CD4-positive, CD25-positive, alpha-beta regulatory T cell (primary cell): Measurements from ENCODE around the gene PDE4D. TPM values are rescaled to one million over a fixed set of nuclear protein-coding genes. Genes with fewer than 3 reads are reported as not detected.

Source experiments
- ATAC-seq, 2 donors: fragments of 150-1000 bp; cut with Tn5 transposase; one replicate each; pipeline ENCODE4 v1.10.0; 2021; ENCODE audit warnings: low read depth in 2 of 2, moderate number of reproducible peaks in 2 of 2, moderate library complexity in 1 of 2
- DNase-seq, 3 donors: peaks; one replicate each; pipeline versions ENCODE4 v3.0.0 to v3.0.0-alpha.2; 2012 to 2022; ENCODE audit warnings: mixed read lengths in 1 of 3
- H3K27ac ChIP-seq: one replicate; pipeline ENCODE4 v1.7.0; 2013; ENCODE audit warnings: mild to moderate bottlenecking, low read length; ENCODE audit not compliant: insufficient read depth, poor library complexity, severe bottlenecking
- H3K27me3 ChIP-seq: one replicate; pipeline ENCODE4 v1.7.0; 2013; ENCODE audit warnings: low read length; ENCODE audit not compliant: control insufficient read depth, insufficient read depth
- H3K36me3 ChIP-seq: one replicate; pipeline ENCODE4 v1.7.0; 2013; ENCODE audit warnings: mild to moderate bottlenecking, low read length, moderate library complexity; ENCODE audit not compliant: control insufficient read depth, insufficient read depth
- H3K4me1 ChIP-seq: 2 replicates; pipeline ENCODE4 v1.7.0; 2013; ENCODE audit warnings: mild to moderate bottlenecking, low read length; ENCODE audit not compliant: insufficient read depth, control insufficient read depth, poor library complexity, severe bottlenecking
- H3K4me3 ChIP-seq: one replicate; pipeline ENCODE4 v1.7.0; 2013; ENCODE audit warnings: low read depth, mild to moderate bottlenecking, low read length, moderate library complexity
- H3K9me3 ChIP-seq, 2 experiments: 1 replicate in 1 of 2; 2 replicates in 1 of 2; pipeline ENCODE4 v1.7.0; 2013; ENCODE audit warnings: low read length in 2 of 2, mild to moderate bottlenecking in 1 of 2, moderate library complexity in 1 of 2; ENCODE audit not compliant: control insufficient read depth in 2 of 2
- H3K27ac Mint-ChIP-seq, 3 donors: one replicate each; pipeline ENCODE4 v1.8.0; 2020 to 2022; ENCODE audit warnings: mild to moderate bottlenecking in 3 of 3, mixed read lengths in 3 of 3, moderate library complexity in 2 of 3
- H3K27me3 Mint-ChIP-seq: one replicate; pipeline ENCODE4 v1.8.0; 2022; ENCODE audit warnings: mild to moderate bottlenecking, mixed read lengths
- H3K36me3 Mint-ChIP-seq: one replicate; pipeline ENCODE4 v1.8.0; 2020; ENCODE audit warnings: mixed read lengths
- H3K4me1 Mint-ChIP-seq, 4 donors: one replicate each; pipeline ENCODE4 v1.8.0; 2020 to 2022; ENCODE audit warnings: mixed read lengths in 4 of 4, mild to moderate bottlenecking in 1 of 4
- H3K4me3 Mint-ChIP-seq, 4 donors: one replicate each; pipeline ENCODE4 v1.8.0; 2020 to 2022; ENCODE audit warnings: mild to moderate bottlenecking in 4 of 4, mixed read lengths in 4 of 4, moderate library complexity in 3 of 4
- H3K9me3 Mint-ChIP-seq, 7 donors: one replicate each; pipeline ENCODE4 v1.8.0; 2020 to 2022; ENCODE audit warnings: mixed read lengths in 7 of 7, mild to moderate bottlenecking in 3 of 7, moderate library complexity in 2 of 7
- polyA plus RNA-seq, 4 donors: library from polyadenylated mRNA; unstranded; fragments of 300-500 nt; fragmentation: Illumina TruSeq; gene quantifications; one replicate each; pipeline ENCODE4 v1.2.3, GENCODE V29; 2021
- total RNA-seq: library from RNA; stranded (reverse); gene quantifications from one replicate; pipeline ENCODE4 v1.2.3, GENCODE V29; 2022

PDE4D gene
- total and polyA plus RNA-seq, 5 donors from 2014 or later = 2.1 to 39.9 (median 4.8) TPM

DNA sequence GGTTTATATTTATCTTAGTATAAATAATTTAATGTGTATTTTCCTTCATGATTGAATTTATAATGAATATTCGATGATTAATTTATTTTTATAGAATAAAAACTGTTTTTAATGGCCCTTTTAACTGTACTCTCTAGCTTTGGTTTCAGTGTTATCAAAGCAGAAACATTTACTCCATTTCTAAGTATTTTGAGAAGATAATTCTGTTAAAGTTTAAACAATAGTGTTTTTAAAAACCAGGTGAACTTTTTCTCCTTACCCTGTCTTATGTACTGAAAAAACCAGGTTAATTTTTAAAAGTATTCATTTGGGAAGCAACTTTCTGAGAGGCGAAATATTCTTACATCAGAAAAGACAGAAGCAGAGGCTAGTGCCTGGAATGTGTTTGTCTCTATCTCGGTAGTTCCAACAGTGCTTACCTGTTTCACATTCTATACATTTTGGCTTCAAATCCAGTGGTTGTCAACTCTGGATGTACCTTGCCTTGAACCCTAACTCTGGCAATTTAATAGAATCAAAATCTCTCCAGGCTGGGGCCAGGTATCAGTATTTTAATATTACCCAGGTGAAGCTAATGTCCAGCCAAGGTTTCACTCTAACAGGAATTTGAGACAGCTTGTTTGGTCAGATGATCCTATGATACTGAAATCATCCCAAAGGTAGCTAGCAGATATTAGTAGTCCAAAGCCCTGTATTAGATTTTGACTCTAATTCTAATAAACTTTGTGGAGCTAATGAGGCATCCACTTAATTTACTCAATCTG, 434.4 kb downstream of the PDE4D start:
- no peak for ATAC-seq

DNA sequence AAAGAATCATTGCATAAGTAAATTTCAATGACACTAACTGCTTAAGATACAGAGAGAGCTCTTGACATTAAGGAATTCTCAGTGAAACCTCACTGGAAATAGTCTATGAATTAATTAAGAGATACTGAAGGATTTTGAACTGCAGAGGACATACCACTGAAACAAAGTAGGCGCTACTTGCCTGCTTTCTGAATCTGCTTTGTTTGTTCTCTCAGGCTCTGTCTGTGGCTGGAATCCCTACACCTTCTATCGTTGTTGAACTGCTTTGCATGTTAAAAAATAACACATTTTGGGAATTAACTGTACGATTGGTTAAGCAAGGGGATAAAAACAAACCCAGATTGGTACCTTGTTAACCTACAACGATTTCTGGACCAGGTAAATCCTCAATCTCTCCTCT, 435.2 kb downstream of the PDE4D start:
- Mint-ChIP-seq H3K9me3 (peaks cover 0 to 6% (median 4%) of the 10 kb centered on the region in 7 donors), H3K27ac (no peak overlapping the region), H3K4me1 (no peaks in the 10 kb centered on the region), H3K36me3 (no peaks in the 10 kb centered on the region), H3K27me3 (peaks cover 9% of the 10 kb centered on the region), H3K4me3 (no peak overlapping the region)
- Histone ChIP-seq H3K4me3 (no peak overlapping the region), H3K9me3 (no peaks in the 10 kb centered on the region), H3K4me1 (no peaks in the 10 kb centered on the region), H3K27me3 (no peaks in the 10 kb centered on the region), H3K36me3 (no peaks in the 10 kb centered on the region), H3K27ac (no peak overlapping the region)
- no peak for DNase-seq
- ATAC-seq = no peak

More for the DNA sequence above, 434.4 kb downstream of the PDE4D start:
- Mint-ChIP-seq H3K4me1 (no peaks in the 10 kb centered on the region), H3K4me3 (no peak overlapping the region), H3K9me3 (peaks cover 0 to 6% (median 4%) of the 10 kb centered on the region in 7 donors), H3K27me3 (peaks cover 9% of the 10 kb centered on the region), H3K36me3 (no peaks in the 10 kb centered on the region), H3K27ac (no peak overlapping the region)
- DNase-seq = no peak
- Histone ChIP-seq H3K9me3 (no peaks in the 10 kb centered on the region), H3K27ac (no peak overlapping the region), H3K4me3 (no peak overlapping the region), H3K27me3 (no peaks in the 10 kb centered on the region), H3K4me1 (no peaks in the 10 kb centered on the region), H3K36me3 (no peaks in the 10 kb centered on the region)

DNA sequence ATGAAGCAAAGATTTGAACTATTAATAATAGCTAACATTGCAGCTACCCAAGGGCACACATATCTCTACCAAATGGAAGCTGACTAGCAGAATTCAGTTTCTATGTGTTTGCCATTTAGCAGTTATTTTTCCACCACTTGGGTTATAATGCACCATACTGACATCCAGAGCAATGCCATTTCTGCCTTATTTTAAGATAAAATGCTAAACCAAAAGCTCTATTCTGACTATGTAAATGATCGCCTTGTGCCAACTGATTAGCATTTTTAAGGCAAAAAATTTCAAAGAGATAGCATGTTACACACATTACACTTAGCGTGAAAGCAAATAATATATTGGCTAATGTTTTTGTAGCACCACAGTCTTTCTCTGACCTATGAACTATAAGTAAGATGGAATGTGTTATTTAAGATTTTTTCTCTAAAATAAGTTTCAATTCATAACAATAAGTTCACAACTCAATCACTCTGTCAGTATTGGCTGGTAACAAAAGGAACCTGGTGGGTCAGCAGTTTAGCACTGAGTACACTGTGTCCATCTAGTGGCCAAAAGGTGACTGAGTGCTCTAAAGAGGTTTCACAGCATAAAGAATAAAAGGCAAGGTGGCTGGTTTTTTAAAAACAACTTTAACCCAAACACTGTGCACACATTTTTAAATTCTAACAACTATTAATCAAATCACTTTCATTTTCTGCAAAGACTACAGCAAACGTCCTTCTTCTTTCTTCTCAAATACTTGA, 443.5 kb downstream of the PDE4D start:
- Histone ChIP-seq H3K27ac (no peak overlapping the region), H3K4me3 (no peak overlapping the region), H3K36me3 (no peaks in the 10 kb centered on the region), H3K4me1 (no peaks in the 10 kb centered on the region), H3K27me3 (no peaks in the 10 kb centered on the region), H3K9me3 (no peaks in the 10 kb centered on the region)
- DNase-seq (no peak), ATAC-seq (no peak)
- H3K36me3 Mint-ChIP-seq = no peaks in the 10 kb centered on the region
- H3K27ac Mint-ChIP-seq = no peak overlapping the region
- no peaks in the 10 kb centered on the region for H3K27me3 Mint-ChIP-seq
- no peaks in the 10 kb centered on the region for H3K4me1 Mint-ChIP-seq
- no peak overlapping the region for H3K4me3 Mint-ChIP-seq
- peaks cover 0 to 2% (median 0%) of the 10 kb centered on the region in 7 donors for H3K9me3 Mint-ChIP-seq

DNA sequence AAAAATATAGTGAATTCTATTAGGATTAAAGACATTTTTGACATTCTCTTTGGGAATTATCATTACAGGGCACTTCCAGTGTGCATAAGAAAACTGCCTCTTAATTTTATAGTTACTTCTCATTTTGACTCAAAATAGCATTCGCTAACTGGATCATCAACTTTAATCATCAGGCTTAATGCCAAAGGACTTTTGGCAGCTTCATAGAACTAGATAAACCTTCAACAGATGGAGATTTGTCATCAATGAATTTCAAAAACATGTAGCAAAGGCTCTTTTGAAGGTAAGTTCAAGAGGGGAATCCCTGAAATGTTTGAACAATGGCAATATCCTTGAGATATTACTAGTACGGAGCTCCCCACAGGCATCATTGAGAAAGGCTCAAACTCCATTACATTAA, 447.2 kb downstream of the PDE4D start:
- Histone ChIP-seq H3K27me3 (no peaks in the 10 kb centered on the region), H3K9me3 (no peaks in the 10 kb centered on the region), H3K4me1 (no peaks in the 10 kb centered on the region), H3K36me3 (no peaks in the 10 kb centered on the region), H3K4me3 (no peak overlapping the region), H3K27ac (no peak overlapping the region)
- Mint-ChIP-seq H3K4me1 (no peaks in the 10 kb centered on the region), H3K4me3 (no peak overlapping the region), H3K27ac (no peak overlapping the region), H3K27me3 (no peaks in the 10 kb centered on the region), H3K9me3 (peaks cover 0 to 1% (median 0%) of the 10 kb centered on the region in 7 donors), H3K36me3 (no peaks in the 10 kb centered on the region)
- DNase-seq (no peak), ATAC-seq (no peak)

DNA sequence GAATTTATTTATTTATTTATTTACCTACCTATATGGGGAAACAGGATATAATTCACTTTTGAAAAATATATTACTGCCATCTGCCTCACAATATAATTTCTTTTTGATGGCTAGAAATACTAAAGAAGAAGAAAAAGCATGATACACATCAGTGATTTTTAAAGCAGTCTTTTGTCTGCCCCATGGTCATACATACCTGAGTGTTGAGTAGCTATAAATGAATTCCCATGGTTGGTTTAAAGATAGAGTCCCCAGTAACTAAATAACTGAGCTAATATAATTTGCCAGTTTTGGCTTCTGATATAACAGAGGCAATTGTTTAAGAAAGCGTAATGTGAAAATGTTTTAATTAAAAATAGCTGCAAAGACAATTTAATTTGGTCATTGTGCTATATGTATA, 447.8 kb downstream of the PDE4D start:
- no peak overlapping the region for H3K27ac Mint-ChIP-seq
- ATAC-seq = no peak
- no peaks in the 10 kb centered on the region for H3K9me3 ChIP-seq

DNA sequence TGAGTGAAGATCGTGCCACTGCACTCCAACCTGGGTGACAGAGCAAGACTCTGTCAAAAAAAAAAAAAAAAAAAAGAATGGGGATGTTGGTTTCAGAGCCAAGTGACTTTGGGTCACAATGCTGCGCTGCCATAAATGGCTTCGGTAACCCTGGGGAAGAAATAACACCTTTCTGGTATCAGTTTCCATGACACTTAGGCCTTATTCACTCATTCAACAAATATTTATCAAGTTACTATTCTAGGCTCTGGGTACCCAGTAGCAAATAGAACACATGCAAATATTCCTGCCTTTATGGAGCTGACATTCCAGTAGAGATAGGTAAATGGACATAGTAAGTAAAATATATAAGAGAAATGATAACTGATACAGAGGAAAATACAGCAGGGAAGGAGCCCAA, 454.2 kb downstream of the PDE4D start:
- no peaks in the 10 kb centered on the region for H3K9me3 ChIP-seq
- no peak overlapping the region for H3K4me3 ChIP-seq
- no peak overlapping the region for H3K27ac ChIP-seq
- ATAC-seq = no peak
- H3K36me3 ChIP-seq = no peaks in the 10 kb centered on the region
- no peaks in the 10 kb centered on the region for H3K27me3 ChIP-seq
- Mint-ChIP-seq H3K27me3 (peaks cover 4% of the 10 kb centered on the region), H3K27ac (no peak overlapping the region), H3K36me3 (no peaks in the 10 kb centered on the region), H3K9me3 (peaks cover 0 to 5% (median 0%) of the 10 kb centered on the region in 7 donors), H3K4me3 (no peak overlapping the region), H3K4me1 (no peaks in the 10 kb centered on the region)
- no peak for DNase-seq
- H3K4me1 ChIP-seq = no peaks in the 10 kb centered on the region

More for the DNA sequence above, 447.8 kb downstream of the PDE4D start:
- peaks cover 0 to 1% (median 0%) of the 10 kb centered on the region in 7 donors for H3K9me3 Mint-ChIP-seq
- Histone ChIP-seq H3K4me1 (no peaks in the 10 kb centered on the region), H3K27me3 (no peaks in the 10 kb centered on the region), H3K27ac (no peak overlapping the region), H3K4me3 (no peak overlapping the region), H3K36me3 (no peaks in the 10 kb centered on the region)
- no peaks in the 10 kb centered on the region for H3K4me1 Mint-ChIP-seq
- H3K4me3 Mint-ChIP-seq = no peak overlapping the region
- no peaks in the 10 kb centered on the region for H3K27me3 Mint-ChIP-seq
- no peaks in the 10 kb centered on the region for H3K36me3 Mint-ChIP-seq
- no peak for DNase-seq

DNA sequence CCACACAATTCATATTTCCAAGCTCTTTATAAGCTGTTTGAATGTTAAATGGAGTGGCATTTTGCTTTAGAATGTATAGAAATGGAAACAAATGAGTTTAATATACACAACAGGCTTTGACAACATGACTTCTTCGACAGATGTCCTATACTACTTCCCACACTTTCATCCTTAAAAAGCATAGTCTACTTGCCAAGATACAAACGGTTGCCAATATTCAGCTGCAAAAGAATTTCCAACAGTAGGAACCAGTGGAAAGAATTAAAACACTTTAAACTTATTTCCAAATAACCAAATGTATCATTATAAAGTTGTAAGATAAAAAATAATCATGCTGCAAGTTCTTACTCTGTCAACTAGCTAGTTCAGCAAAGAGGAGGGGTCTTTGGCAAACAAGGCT, 456.4 kb downstream of the PDE4D start:
- Histone ChIP-seq H3K36me3 (no peaks in the 10 kb centered on the region), H3K27ac (no peak overlapping the region), H3K27me3 (no peaks in the 10 kb centered on the region), H3K9me3 (no peaks in the 10 kb centered on the region), H3K4me3 (no peak overlapping the region), H3K4me1 (no peaks in the 10 kb centered on the region)
- no peaks in the 10 kb centered on the region for H3K4me1 Mint-ChIP-seq
- peaks cover 4% of the 10 kb centered on the region for H3K27me3 Mint-ChIP-seq
- no peak overlapping the region for H3K4me3 Mint-ChIP-seq
- DNase-seq = no peak
- no peak overlapping the region for H3K27ac Mint-ChIP-seq
- no peaks in the 10 kb centered on the region for H3K36me3 Mint-ChIP-seq
- ATAC-seq = no peak
- peaks cover 0 to 5% (median 0%) of the 10 kb centered on the region in 7 donors for H3K9me3 Mint-ChIP-seq
